Activated T-cell treated with anti-CD3 and anti-CD28 coated beads, Interleukin-2, amount 50 U/mL, for 72 hours (primary cell): Measurements from ENCODE around the gene SLC44A1. TPM values are rescaled to one million over a fixed set of nuclear protein-coding genes. Genes with fewer than 3 reads are reported as not detected.
A peak's percentile ranks its signal among the peaks of the same experiment; 100 is the strongest.
"Not testable (repeated sequence)": the region's sequence is repeated elsewhere in the genome, so short reads cannot be mapped to it uniquely, and the experiment has no call there.

Experiments
- ATAC-seq, 2 donors: fragments of 150-1000 bp; cut with Tn5 transposase; replicated peaks in 1 of 2; 2 replicates each; pipeline ENCODE4 v1.10.0; 2021; ENCODE audit warnings: moderate library complexity in 2 of 2, mild to moderate bottlenecking in 1 of 2
- DNase-seq, 2 donors: peaks; one replicate each; pipeline ENCODE4 v3.0.0; 2021 to 2022; ENCODE audit warnings: mixed read lengths in 1 of 2
- H3K27ac Mint-ChIP-seq: one replicate; pipeline ENCODE4 v1.8.0; 2022; ENCODE audit warnings: mild to moderate bottlenecking, moderate library complexity, mixed read lengths
- H3K27me3 Mint-ChIP-seq: one replicate; pipeline ENCODE4 v1.8.0; 2022; ENCODE audit warnings: low read depth, mixed read lengths
- H3K36me3 Mint-ChIP-seq, 2 donors: one replicate each; pipeline ENCODE4 v1.8.0; 2022; ENCODE audit warnings: mixed read lengths in 2 of 2, mild to moderate bottlenecking in 1 of 2; ENCODE audit not compliant: insufficient read depth in 2 of 2
- H3K4me1 Mint-ChIP-seq: one replicate; pipeline ENCODE4 v1.8.0; 2022; ENCODE audit warnings: low read depth, mixed read lengths
- H3K4me3 Mint-ChIP-seq, 2 donors: one replicate each; pipeline ENCODE4 v1.8.0; 2022; ENCODE audit warnings: mild to moderate bottlenecking in 2 of 2, mixed read lengths in 2 of 2, moderate library complexity in 2 of 2
- H3K9me3 Mint-ChIP-seq, 2 donors: one replicate each; pipeline ENCODE4 v1.8.0; 2022; ENCODE audit warnings: mixed read lengths in 2 of 2
- total RNA-seq, 2 donors: library from RNA; stranded (reverse); gene quantifications; one replicate each; pipeline ENCODE4 v1.2.3, GENCODE V29; 2022

SLC44A1 gene
- total RNA-seq, 2 donors from 2014 or later: 10.0 to 11.8 TPM

- H3K9me3 Mint-ChIP-seq: no peaks in the 10 kb centered on the region
- no peak for ATAC-seq
- H3K4me1 Mint-ChIP-seq: peaks cover 8% of the 10 kb centered on the region
- no peak for DNase-seq
- no peak overlapping the region for H3K27ac Mint-ChIP-seq
- H3K4me3 Mint-ChIP-seq: peak overlapping the region; percentile 92 to 98
- peaks cover 32% of the 10 kb centered on the region for H3K27me3 Mint-ChIP-seq
- peaks cover 2% of the 10 kb centered on the region in 2 donors for H3K36me3 Mint-ChIP-seq
Observed at GRCh38 chr9:105245891-105246161, 1.4 kb downstream of the SLC44A1 start.

- ATAC-seq (no peak), DNase-seq (no peak)
- Mint-ChIP-seq H3K4me3 (no peak overlapping the region), H3K36me3 (peaks cover 2% of the 10 kb centered on the region in 2 donors), H3K4me1 (peaks cover 8% of the 10 kb centered on the region), H3K27me3 (peaks cover 24% of the 10 kb centered on the region), H3K9me3 (no peaks in the 10 kb centered on the region), H3K27ac (no peak overlapping the region)
Observed at GRCh38 chr9:105246656-105247173, 2.3 kb downstream of the SLC44A1 start.

GRCh38 chr9:105248691-105249090, 4.2 kb downstream of the SLC44A1 start:
- DNase-seq (no peak), ATAC-seq (no peak)
- Mint-ChIP-seq H3K27me3 (peaks cover 9% of the 10 kb centered on the region), H3K4me1 (peaks cover 8% of the 10 kb centered on the region), H3K9me3 (no peaks in the 10 kb centered on the region), H3K4me3 (no peak overlapping the region), H3K36me3 (peaks cover 2% of the 10 kb centered on the region in 2 donors), H3K27ac (no peak overlapping the region)

GRCh38 chr9:105251133-105251532, 6.7 kb downstream of the SLC44A1 start:
- Mint-ChIP-seq H3K9me3 (no peaks in the 10 kb centered on the region), H3K27ac (no peak overlapping the region), H3K4me3 (no peak overlapping the region), H3K4me1 (peaks cover 1% of the 10 kb centered on the region), H3K27me3 (peaks cover 3% of the 10 kb centered on the region), H3K36me3 (no peaks in the 10 kb centered on the region)
- DNase-seq (no peak), ATAC-seq (no peak)

- Mint-ChIP-seq H3K27me3 (no peaks in the 10 kb centered on the region), H3K36me3 (no peaks in the 10 kb centered on the region), H3K9me3 (no peaks in the 10 kb centered on the region), H3K4me1 (no peaks in the 10 kb centered on the region), H3K27ac (no peak overlapping the region), H3K4me3 (no peak overlapping the region)
- DNase-seq (no peak), ATAC-seq (no peak)
Observed at GRCh38 chr9:105251733-105252404, 7.4 kb downstream of the SLC44A1 start.

GRCh38 chr9:105252405-105252756, 7.9 kb downstream of the SLC44A1 start:
- H3K4me1 Mint-ChIP-seq: no peaks in the 10 kb centered on the region
- H3K36me3 Mint-ChIP-seq: no peaks in the 10 kb centered on the region
- no peak for DNase-seq
- H3K4me3 Mint-ChIP-seq: no peak overlapping the region
- H3K27ac Mint-ChIP-seq: no peak overlapping the region
- H3K9me3 Mint-ChIP-seq: no peaks in the 10 kb centered on the region
- no peaks in the 10 kb centered on the region for H3K27me3 Mint-ChIP-seq
- ATAC-seq: no peak

GRCh38 chr9:105254226-105254625, 9.8 kb downstream of the SLC44A1 start:
- Mint-ChIP-seq H3K27me3 (no peaks in the 10 kb centered on the region), H3K4me1 (peaks cover 10% of the 10 kb centered on the region), H3K4me3 (no peak overlapping the region), H3K9me3 (no peaks in the 10 kb centered on the region), H3K36me3 (no peaks in the 10 kb centered on the region), H3K27ac (no peak overlapping the region)
- DNase-seq (no peak), ATAC-seq (no peak)

- ATAC-seq (no peak), DNase-seq (no peak)
- no peaks in the 10 kb centered on the region for H3K36me3 Mint-ChIP-seq
- no peaks in the 10 kb centered on the region for H3K9me3 Mint-ChIP-seq
- H3K27me3 Mint-ChIP-seq: no peaks in the 10 kb centered on the region
- peaks cover 19% of the 10 kb centered on the region for H3K4me1 Mint-ChIP-seq
- H3K4me3 Mint-ChIP-seq: no peak overlapping the region
- no peak overlapping the region for H3K27ac Mint-ChIP-seq
Observed at GRCh38 chr9:105255421-105255820, 11.0 kb downstream of the SLC44A1 start.

- not testable (repeated sequence) for ATAC-seq, H3K27me3 Mint-ChIP-seq, H3K36me3 Mint-ChIP-seq, H3K4me3 Mint-ChIP-seq, H3K9me3 Mint-ChIP-seq, DNase-seq, H3K27ac Mint-ChIP-seq
- peaks cover 19% of the 10 kb centered on the region for H3K4me1 Mint-ChIP-seq
Observed at GRCh38 chr9:105256569-105256968, 12.1 kb downstream of the SLC44A1 start.

- Mint-ChIP-seq H3K27ac (no peak overlapping the region), H3K27me3 (no peaks in the 10 kb centered on the region), H3K4me3 (no peak overlapping the region), H3K36me3 (no peaks in the 10 kb centered on the region), H3K9me3 (no peaks in the 10 kb centered on the region), H3K4me1 (peaks cover 19% of the 10 kb centered on the region)
- no peak for ATAC-seq
- DNase-seq: no peak
Observed at GRCh38 chr9:105257809-105258208, 13.4 kb downstream of the SLC44A1 start.

GRCh38 chr9:105258225-105258737, 13.8 kb downstream of the SLC44A1 start:
- Mint-ChIP-seq H3K27ac (no peak overlapping the region), H3K4me3 (no peak overlapping the region), H3K36me3 (no peaks in the 10 kb centered on the region), H3K4me1 (peaks cover 19% of the 10 kb centered on the region), H3K27me3 (no peaks in the 10 kb centered on the region), H3K9me3 (no peaks in the 10 kb centered on the region)
- DNase-seq: no peak
- no peak for ATAC-seq

- peaks cover 25% of the 10 kb centered on the region for H3K4me1 Mint-ChIP-seq
- no peaks in the 10 kb centered on the region for H3K36me3 Mint-ChIP-seq
- no peak overlapping the region for H3K4me3 Mint-ChIP-seq
- DNase-seq (no peak), ATAC-seq (no peak)
- no peaks in the 10 kb centered on the region for H3K27me3 Mint-ChIP-seq
- H3K27ac Mint-ChIP-seq: no peak overlapping the region
- no peaks in the 10 kb centered on the region for H3K9me3 Mint-ChIP-seq
Observed at GRCh38 chr9:105259274-105259673, 14.8 kb downstream of the SLC44A1 start.

GRCh38 chr9:105259731-105260612, 15.5 kb downstream of the SLC44A1 start:
- no peak for ATAC-seq
- peaks cover 30% of the 10 kb centered on the region for H3K4me1 Mint-ChIP-seq

More at GRCh38 chr9:105259731-105260612, 15.5 kb downstream of the SLC44A1 start:
- no peak overlapping the region for H3K27ac Mint-ChIP-seq
- DNase-seq: no peak
- no peaks in the 10 kb centered on the region for H3K27me3 Mint-ChIP-seq
- no peak overlapping the region for H3K4me3 Mint-ChIP-seq
- H3K9me3 Mint-ChIP-seq: no peaks in the 10 kb centered on the region
- no peaks in the 10 kb centered on the region for H3K36me3 Mint-ChIP-seq
